AG09319 (cell line): Measurements from ENCODE around the gene HSP90AB1.

Experiments used
- DNase-seq: peaks from one replicate; pipeline ENCODE4 v3.0.0-alpha.2; 2010; ENCODE audit warnings: low read depth; ENCODE audit errors: extremely low read depth
- CTCF ChIP-seq: IDR thresholded peaks from 2 replicates; pipeline ENCODE4 v1.5.1; 2011; ENCODE audit warnings: low read depth, mild to moderate bottlenecking, inconsistent platforms, low read length, moderate library complexity

Gene HSP90AB1

DNA sequence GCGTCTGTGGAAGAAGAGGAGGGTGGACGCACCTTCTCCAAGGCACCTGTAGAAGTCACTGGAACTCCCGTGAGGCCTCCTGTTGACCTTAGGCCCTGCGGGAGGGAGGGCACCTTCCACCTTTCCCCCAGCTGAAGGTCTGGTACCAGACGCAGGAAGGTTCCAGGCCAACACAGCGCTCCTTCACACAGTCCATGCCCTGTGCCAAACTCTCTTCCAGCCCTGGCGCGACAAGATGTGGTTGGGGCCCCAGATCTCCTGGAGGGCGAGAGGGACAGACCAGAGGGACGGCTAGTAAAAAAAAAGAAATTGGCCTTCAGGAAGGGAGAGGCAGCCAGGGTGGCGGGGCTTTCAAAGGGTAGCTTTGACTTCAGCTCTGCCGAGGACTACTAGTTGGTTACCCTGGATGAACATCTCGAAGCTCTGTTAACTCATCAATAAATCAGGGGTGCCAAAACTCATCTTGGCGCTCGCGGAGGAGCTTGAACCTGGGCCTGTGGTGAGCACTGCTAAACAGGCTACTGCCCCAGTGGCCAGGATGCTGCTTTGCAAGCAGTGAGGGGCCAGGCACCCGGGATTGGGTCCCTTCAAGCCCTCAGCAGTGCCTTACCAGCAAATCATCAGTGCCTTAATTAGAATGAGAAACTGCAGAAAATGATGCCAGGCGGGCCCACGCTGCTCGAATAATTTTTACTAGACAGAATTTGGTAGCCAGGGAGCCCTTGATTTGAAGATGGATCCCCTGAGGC, 51.3 kb downstream of the HSP90AB1 start:
- TF ChIP-seq CTCF: no peak; the same call in 1 of the 2 replicates
- DNase-seq: no peak

DNA sequence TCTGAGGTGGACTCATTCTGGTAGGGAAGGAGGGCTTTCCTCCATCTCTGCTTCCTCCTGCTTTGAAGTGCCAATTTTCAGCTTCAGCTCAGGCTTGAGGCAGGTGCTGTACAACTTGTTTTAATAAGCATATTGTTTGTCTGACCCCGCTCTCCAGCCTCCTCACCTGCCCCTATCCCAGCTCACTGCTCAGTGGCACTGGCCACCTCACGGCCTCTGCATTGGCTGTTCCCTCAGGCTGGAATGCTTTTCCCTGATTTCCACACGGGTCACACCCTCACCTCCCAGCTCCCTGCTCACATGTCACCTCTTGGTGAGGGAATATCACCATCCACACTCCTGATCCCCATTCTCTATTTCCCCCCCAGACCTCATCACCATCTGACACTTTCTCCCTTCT, 52.0 kb downstream of the HSP90AB1 start:
- TF ChIP-seq CTCF: no peak
- no peak for DNase-seq

- TF ChIP-seq CTCF: no peak
Observed at GRCh38 chr6:44300292-44300823, 53.5 kb downstream of the HSP90AB1 start.

DNA sequence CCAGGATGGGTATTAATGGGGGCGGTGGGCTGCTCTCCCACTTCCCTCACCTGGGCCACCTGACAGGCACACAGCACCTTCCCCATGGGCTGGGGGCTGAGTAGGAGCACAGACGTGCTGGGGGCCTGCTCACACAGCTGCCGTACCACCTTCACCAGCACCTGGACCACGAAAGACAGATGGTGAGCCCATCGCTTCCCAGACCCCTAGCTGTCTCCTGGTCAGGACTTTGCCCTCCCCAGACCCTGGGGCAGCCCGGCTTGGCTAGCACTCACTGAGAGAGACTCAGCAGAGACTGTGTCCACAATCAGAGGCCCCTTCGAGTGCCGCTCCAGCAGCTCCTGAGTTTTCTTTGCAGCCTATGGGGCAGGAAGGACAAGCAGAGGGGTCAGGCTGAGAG, 54.2 kb downstream of the HSP90AB1 start:
- DNase-seq: no peak
- TF ChIP-seq CTCF: no peak

More at GRCh38 chr6:44300292-44300823, 53.5 kb downstream of the HSP90AB1 start:
- no peak for DNase-seq

- DNase-seq: no peak
- no peak for TF ChIP-seq CTCF
Observed at GRCh38 chr6:44301782-44302564, 55.1 kb downstream of the HSP90AB1 start.

- TF ChIP-seq CTCF: no peak
- no peak for DNase-seq
Observed at GRCh38 chr6:44302856-44303255, 56.0 kb downstream of the HSP90AB1 start.
